ENCODE data around the gene MED27. TPM values are rescaled to one million over a fixed set of nuclear protein-coding genes. Genes with fewer than 3 reads are reported as not detected.

Gene MED27
- polyA plus RNA-seq, 4 donors: 10.8 to 17.8 (median 11.0) TPM

- 31 to 55% (median 46%) methylated on average over 5 of the region's 5 CpGs for WGBS, 3 donors
- DNase-seq (peak in 1 of 2 donors; percentile 25), FAIRE-seq (no peak)
- peaks cover 0 to 12% (median 2%) of the 10 kb centered on the region in 3 donors for H3K4me1 ChIP-seq (ENCODE audit: control insufficient read depth in 3 of 3, insufficient read depth in 2 of 3, low read depth in 1 of 3, low read length in 2 of 3)
- H3K9me3 ChIP-seq (ENCODE audit: control insufficient read depth in 2 of 2, insufficient read depth in 1 of 2, low read depth in 1 of 2, low read length in 1 of 2): peaks cover 0 to 5% of the 10 kb centered on the region in 2 donors
- no peak overlapping the region for H3K27ac ChIP-seq (ENCODE audit: low read depth in 1 of 3, low read length in 2 of 3)
- H3K27me3 ChIP-seq (ENCODE audit: control insufficient read depth in 3 of 3, insufficient read depth in 3 of 3, low read length in 3 of 3): no peaks in the 10 kb centered on the region
- H3K4me3 ChIP-seq (ENCODE audit: low read depth in 1 of 3, low read length in 3 of 3): no peak overlapping the region
- H3K36me3 ChIP-seq (ENCODE audit: control insufficient read depth in 3 of 3, insufficient read depth in 2 of 3, low read depth in 1 of 3, low read length in 3 of 3): peaks cover 0 to 5% (median 0%) of the 10 kb centered on the region in 3 donors
Observed at GRCh38 chr9:131976157-131977108, 103.2 kb downstream of the MED27 start.

- H3K4me3 ChIP-seq (ENCODE audit: low read depth in 1 of 3, low read length in 3 of 3): no peak overlapping the region
- FAIRE-seq (no peak), DNase-seq (no peak)
- H3K36me3 ChIP-seq (ENCODE audit: control insufficient read depth in 3 of 3, insufficient read depth in 2 of 3, low read depth in 1 of 3, low read length in 3 of 3): peaks cover 0 to 8% (median 0%) of the 10 kb centered on the region in 3 donors
- H3K27me3 ChIP-seq (ENCODE audit: control insufficient read depth in 3 of 3, insufficient read depth in 3 of 3, low read length in 3 of 3): no peaks in the 10 kb centered on the region
- H3K27ac ChIP-seq (ENCODE audit: low read depth in 1 of 3, low read length in 2 of 3): no peak overlapping the region
- H3K9me3 ChIP-seq (ENCODE audit: control insufficient read depth in 2 of 2, insufficient read depth in 1 of 2, low read depth in 1 of 2, low read length in 1 of 2): peaks cover 0 to 5% of the 10 kb centered on the region in 2 donors
- H3K4me1 ChIP-seq (ENCODE audit: control insufficient read depth in 3 of 3, insufficient read depth in 2 of 3, low read depth in 1 of 3, low read length in 2 of 3): peaks cover 0 to 12% (median 2%) of the 10 kb centered on the region in 3 donors
Observed at GRCh38 chr9:131972889-131973288, 106.8 kb downstream of the MED27 start.

GRCh38 chr9:131971482-131972074, 108.1 kb downstream of the MED27 start:
- FAIRE-seq (no peak), DNase-seq (no peak)
- no peak overlapping the region for H3K4me3 ChIP-seq (ENCODE audit: low read depth in 1 of 3, low read length in 3 of 3)
- 88 to 94% (median 93%) methylated on average over 6 of the region's 6 CpGs for WGBS, 3 donors
- H3K36me3 ChIP-seq (ENCODE audit: control insufficient read depth in 3 of 3, insufficient read depth in 2 of 3, low read depth in 1 of 3, low read length in 3 of 3): peaks cover 0 to 8% (median 0%) of the 10 kb centered on the region in 3 donors
- no peak overlapping the region for H3K27ac ChIP-seq (ENCODE audit: low read depth in 1 of 3, low read length in 2 of 3)
- H3K9me3 ChIP-seq (ENCODE audit: control insufficient read depth in 2 of 2, insufficient read depth in 1 of 2, low read depth in 1 of 2, low read length in 1 of 2): peaks cover 0 to 5% of the 10 kb centered on the region in 2 donors
- H3K27me3 ChIP-seq (ENCODE audit: control insufficient read depth in 3 of 3, insufficient read depth in 3 of 3, low read length in 3 of 3): no peaks in the 10 kb centered on the region
- peaks cover 0 to 3% (median 0%) of the 10 kb centered on the region in 3 donors for H3K4me1 ChIP-seq (ENCODE audit: control insufficient read depth in 3 of 3, insufficient read depth in 2 of 3, low read depth in 1 of 3, low read length in 2 of 3)

- H3K27ac ChIP-seq (ENCODE audit: low read depth in 1 of 3, low read length in 2 of 3): no peak overlapping the region
- no peak overlapping the region for H3K4me3 ChIP-seq (ENCODE audit: low read depth in 1 of 3, low read length in 3 of 3)
- H3K27me3 ChIP-seq (ENCODE audit: control insufficient read depth in 3 of 3, insufficient read depth in 3 of 3, low read length in 3 of 3): no peaks in the 10 kb centered on the region
- FAIRE-seq (no peak), DNase-seq (no peak)
- H3K9me3 ChIP-seq (ENCODE audit: control insufficient read depth in 2 of 2, insufficient read depth in 1 of 2, low read depth in 1 of 2, low read length in 1 of 2): peaks cover 0 to 5% of the 10 kb centered on the region in 2 donors
- WGBS, 3 donors: 95 to 96% (median 95%) methylated on average over 5 of the region's 5 CpGs
- no peaks in the 10 kb centered on the region for H3K4me1 ChIP-seq (ENCODE audit: control insufficient read depth in 3 of 3, insufficient read depth in 2 of 3, low read depth in 1 of 3, low read length in 2 of 3)
- H3K36me3 ChIP-seq (ENCODE audit: control insufficient read depth in 3 of 3, insufficient read depth in 2 of 3, low read depth in 1 of 3, low read length in 3 of 3): peaks cover 0 to 8% (median 0%) of the 10 kb centered on the region in 3 donors
Observed at GRCh38 chr9:131969469-131969989, 110.1 kb downstream of the MED27 start.

GRCh38 chr9:131968632-131969031, 111.0 kb downstream of the MED27 start:
- 97% methylated on average over 9 of the region's 9 CpGs for WGBS, 3 donors
- Histone ChIP-seq H3K4me1 (ENCODE audit: control insufficient read depth in 3 of 3, insufficient read depth in 2 of 3, low read depth in 1 of 3, low read length in 2 of 3) (no peaks in the 10 kb centered on the region), H3K4me3 (ENCODE audit: low read depth in 1 of 3, low read length in 3 of 3) (no peak overlapping the region), H3K27ac (ENCODE audit: low read depth in 1 of 3, low read length in 2 of 3) (no peak overlapping the region), H3K9me3 (ENCODE audit: control insufficient read depth in 2 of 2, insufficient read depth in 1 of 2, low read depth in 1 of 2, low read length in 1 of 2) (peaks cover 0 to 5% of the 10 kb centered on the region in 2 donors), H3K27me3 (ENCODE audit: control insufficient read depth in 3 of 3, insufficient read depth in 3 of 3, low read length in 3 of 3) (no peaks in the 10 kb centered on the region), H3K36me3 (ENCODE audit: control insufficient read depth in 3 of 3, insufficient read depth in 2 of 3, low read depth in 1 of 3, low read length in 3 of 3) (peaks cover 0 to 8% (median 0%) of the 10 kb centered on the region in 3 donors)
- no peak for FAIRE-seq
- no peak for DNase-seq

- Histone ChIP-seq H3K4me1 (ENCODE audit: control insufficient read depth in 3 of 3, insufficient read depth in 2 of 3, low read depth in 1 of 3, low read length in 2 of 3) (no peaks in the 10 kb centered on the region), H3K4me3 (ENCODE audit: low read depth in 1 of 3, low read length in 3 of 3) (no peak overlapping the region), H3K9me3 (ENCODE audit: control insufficient read depth in 2 of 2, insufficient read depth in 1 of 2, low read depth in 1 of 2, low read length in 1 of 2) (no peaks in the 10 kb centered on the region), H3K27ac (ENCODE audit: low read depth in 1 of 3, low read length in 2 of 3) (no peak overlapping the region), H3K36me3 (ENCODE audit: control insufficient read depth in 3 of 3, insufficient read depth in 2 of 3, low read depth in 1 of 3, low read length in 3 of 3) (peaks cover 0 to 5% (median 0%) of the 10 kb centered on the region in 3 donors), H3K27me3 (ENCODE audit: control insufficient read depth in 3 of 3, insufficient read depth in 3 of 3, low read length in 3 of 3) (no peaks in the 10 kb centered on the region)
- no peak for FAIRE-seq
- WGBS, 3 donors: 83 to 98% (median 86%) methylated on average over 7 of the region's 7 CpGs
- DNase-seq: no peak
Observed at GRCh38 chr9:131965841-131966240, 113.8 kb downstream of the MED27 start.

- H3K4me1 ChIP-seq (ENCODE audit: control insufficient read depth in 3 of 3, insufficient read depth in 2 of 3, low read depth in 1 of 3, low read length in 2 of 3): no peaks in the 10 kb centered on the region
- FAIRE-seq (no peak), DNase-seq (no peak)
- no peak overlapping the region for H3K27ac ChIP-seq (ENCODE audit: low read depth in 1 of 3, low read length in 2 of 3)
- H3K36me3 ChIP-seq (ENCODE audit: control insufficient read depth in 3 of 3, insufficient read depth in 2 of 3, low read depth in 1 of 3, low read length in 3 of 3): peaks cover 0 to 4% (median 0%) of the 10 kb centered on the region in 3 donors
- WGBS, 3 donors: 91 to 95% (median 92%) methylated on average over 4 of the region's 4 CpGs
- no peaks in the 10 kb centered on the region for H3K27me3 ChIP-seq (ENCODE audit: control insufficient read depth in 3 of 3, insufficient read depth in 3 of 3, low read length in 3 of 3)
- no peak overlapping the region for H3K4me3 ChIP-seq (ENCODE audit: low read depth in 1 of 3, low read length in 3 of 3)
- H3K9me3 ChIP-seq (ENCODE audit: control insufficient read depth in 2 of 2, insufficient read depth in 1 of 2, low read depth in 1 of 2, low read length in 1 of 2): no peaks in the 10 kb centered on the region
Observed at GRCh38 chr9:131965103-131965502, 114.6 kb downstream of the MED27 start.

Measured in small intestine (tissue), 7 donors.